ENCODE data around the gene PTGS1.
"Not testable (repeated sequence)": the region's sequence is repeated elsewhere in the genome, so short reads cannot be mapped to it uniquely, and the experiment has no call there.

PTGS1 gene

DNA sequence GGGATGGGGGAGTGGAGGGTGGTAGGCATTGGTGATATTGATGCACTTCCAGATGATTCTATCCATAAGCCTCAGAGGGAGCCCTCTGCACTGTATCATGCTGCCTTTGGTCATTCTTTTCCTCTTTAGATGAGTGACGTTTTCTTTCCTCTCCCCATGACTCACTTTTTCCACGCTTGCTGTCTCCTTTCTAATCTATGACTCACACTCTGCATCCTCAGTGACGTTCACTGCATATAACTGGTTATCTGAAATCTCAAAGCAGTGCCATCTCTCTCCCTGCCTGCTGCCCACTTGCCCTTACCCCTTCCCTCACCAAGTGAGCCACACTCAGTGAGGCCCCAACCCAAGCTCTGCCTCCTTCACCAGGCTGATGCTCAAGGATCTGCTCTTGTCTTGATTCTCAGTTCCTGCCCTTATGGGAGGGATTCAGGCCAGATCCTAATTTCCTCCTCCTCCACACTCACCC lies 31.6 kb downstream of the PTGS1 start:
- DNase-seq: no peak

DNA sequence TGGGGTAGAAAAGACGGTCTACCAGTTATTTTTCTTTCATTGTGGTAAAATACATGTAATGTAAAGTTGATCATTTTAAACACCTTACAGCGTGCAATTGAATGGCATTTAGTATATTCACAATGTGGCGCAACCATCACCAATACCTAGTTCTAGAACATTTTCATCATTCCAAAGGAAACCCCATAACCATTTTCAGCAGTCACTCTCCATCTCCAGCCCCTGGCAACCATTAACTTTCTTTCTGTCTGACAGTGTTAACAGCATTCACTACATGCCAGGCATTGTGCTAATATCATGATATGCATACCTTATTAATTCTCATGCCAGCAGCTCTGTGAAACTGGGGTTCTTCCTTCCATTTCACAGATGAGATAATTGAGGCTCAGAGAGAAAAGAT lies 32.0 kb downstream of the PTGS1 start:
- no peak for DNase-seq

- no peak for DNase-seq
These were observed 32.7 kb downstream of the PTGS1 start for GRCh38 chr9:122403381-122404000.

GRCh38 chr9:122405304-122406069 lies 34.7 kb downstream of the PTGS1 start:
- DNase-seq: not testable (repeated sequence)

DNA sequence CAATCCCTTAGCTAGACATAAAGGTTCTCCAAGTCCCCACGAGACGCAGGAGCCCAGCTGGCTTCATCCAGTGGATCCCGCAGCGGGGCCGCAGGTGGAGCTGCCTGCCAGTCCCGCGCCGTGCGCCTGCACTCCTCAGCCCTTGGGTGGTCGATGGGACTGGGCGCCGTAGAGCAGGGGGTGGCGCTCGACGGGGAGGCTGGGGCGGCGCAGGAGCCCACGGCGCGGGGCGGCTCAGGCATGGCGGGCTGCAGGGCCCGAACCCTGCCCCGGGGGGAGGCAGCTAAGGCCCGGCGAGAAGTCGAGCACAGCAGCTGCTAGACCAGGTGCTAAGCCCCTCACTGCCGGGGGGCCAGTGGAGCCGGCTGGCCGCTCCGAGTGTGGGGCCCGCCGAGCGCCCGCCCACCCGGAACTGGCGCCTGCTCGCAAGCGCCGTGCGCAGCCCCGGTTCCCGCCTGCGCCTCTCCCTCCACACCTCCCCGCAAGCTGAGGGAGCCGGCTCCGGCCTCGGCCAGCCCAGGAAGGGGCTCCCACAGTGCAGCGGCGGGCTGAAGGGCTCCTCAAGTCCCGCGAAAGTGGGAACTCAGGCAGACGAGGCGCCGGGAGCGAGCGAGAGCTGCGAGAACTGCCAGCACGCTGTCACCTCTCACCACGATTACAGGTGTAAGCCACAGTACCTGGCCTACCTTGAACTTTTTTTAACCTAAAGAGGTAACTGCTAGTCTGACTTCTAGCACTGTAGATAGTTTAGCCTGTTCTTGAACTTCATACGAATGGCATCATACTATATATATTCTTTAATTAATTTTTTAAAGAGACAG lies 35.5 kb downstream of the PTGS1 start:
- DNase-seq: no peak

GRCh38 chr9:122414108-122414507 lies 43.3 kb downstream of the PTGS1 start:
- DNase-seq: not testable (repeated sequence)

DNA sequence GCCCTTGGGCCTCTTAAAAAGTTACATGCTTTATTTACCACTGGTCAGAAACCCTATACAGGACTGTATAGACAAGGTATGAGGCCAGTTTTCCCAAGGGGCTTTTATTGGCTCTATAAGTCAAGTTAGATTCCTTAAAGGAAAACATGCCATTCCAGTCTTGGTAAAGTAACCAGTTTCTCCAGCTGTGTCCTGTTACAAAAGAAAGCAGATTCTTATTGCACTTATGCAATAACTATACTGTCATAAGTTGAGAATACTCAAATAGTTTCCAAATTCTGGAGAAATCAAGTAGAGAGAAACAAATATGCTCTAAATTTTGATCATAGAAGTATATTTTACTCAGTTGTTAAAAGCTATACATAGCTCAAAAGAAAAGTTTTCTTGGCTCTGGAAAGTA lies 47.2 kb downstream of the PTGS1 start:
- no peak for DNase-seq

GRCh38 chr9:122420315-122420714 lies 49.5 kb downstream of the PTGS1 start:
- DNase-seq: no peak

GRCh38 chr9:122425087-122425486 lies 54.3 kb downstream of the PTGS1 start:
- no peak for DNase-seq

GRCh38 chr9:122426723-122427122 lies 55.9 kb downstream of the PTGS1 start:
- no peak for DNase-seq

- no peak for DNase-seq
These were observed 71.7 kb downstream of the PTGS1 start for GRCh38 chr9:122442568-122442967.

GRCh38 chr9:122444041-122444733 lies 73.4 kb downstream of the PTGS1 start:
- DNase-seq: no peak
